Measurements from ENCODE around the gene GRPEL1. TPM values are rescaled to one million over a fixed set of nuclear protein-coding genes. Genes with fewer than 3 reads are reported as not detected.

The GRPEL1 gene
- polyA plus RNA-seq, 3 donors: 44.1 to 49.6 (median 45.4) TPM

- no peaks in the 10 kb centered on the region for H4K20me1 ChIP-seq (ENCODE audit: insufficient read depth, low read length)
- no peak overlapping the region for H3K4me3 Mint-ChIP-seq
- peaks cover 0 to 18% (median 8%) of the 10 kb centered on the region in 7 donors for H3K9me3 Mint-ChIP-seq
- no peaks in the 10 kb centered on the region for H3K36me3 Mint-ChIP-seq
- H3K4me3 ChIP-seq (replicated peaks in 1 of 3; ENCODE audit: low read depth in 2 of 3, low read length in 3 of 3): no peak overlapping the region
- no peak for DNase-seq
- no peak overlapping the region for H3K4me2 ChIP-seq (replicated peaks; ENCODE audit: extremely low read depth, low read length, poor library complexity, severe bottlenecking)
- intact Hi-C loops (cut with micrococcal nuclease): no loop called here
- H3K9me3 ChIP-seq (replicated peaks in 1 of 2; ENCODE audit: control insufficient read depth in 1 of 2, insufficient read depth in 1 of 2, low read length in 2 of 2): peaks cover 2 to 3% of the 10 kb centered on the region in 2 donors
- TF ChIP-seq CTCF (IDR thresholded peaks at IDR 0.05): no peak
- H3K4me1 ChIP-seq (ENCODE audit: control insufficient read depth in 1 of 2, insufficient read depth in 2 of 2, low read length in 2 of 2): no peaks in the 10 kb centered on the region
- no peaks in the 10 kb centered on the region for H3K27me3 ChIP-seq (ENCODE audit: control insufficient read depth in 2 of 2, insufficient read depth in 2 of 2, low read length in 2 of 2)
- no peak overlapping the region for H3K27ac Mint-ChIP-seq
- no peaks in the 10 kb centered on the region for H3K79me2 ChIP-seq (ENCODE audit: insufficient read depth, low read length)
- no peak overlapping the region for H3K27ac ChIP-seq (ENCODE audit: low read depth in 1 of 2, low read length in 2 of 2)
- H3K9ac ChIP-seq (ENCODE audit: insufficient read depth, low read length, poor library complexity, severe bottlenecking): no peak overlapping the region
- no peaks in the 10 kb centered on the region for H3K4me1 Mint-ChIP-seq
- peaks cover 3 to 9% (median 4%) of the 10 kb centered on the region in 3 donors for H3K27me3 Mint-ChIP-seq (ENCODE audit: low read depth in 3 of 3)
- no peaks in the 10 kb centered on the region for H3K36me3 ChIP-seq (replicated peaks in 1 of 2; ENCODE audit: control insufficient read depth in 1 of 2, insufficient read depth in 2 of 2, low read length in 2 of 2)
- 91% methylated on average over 8 of the region's 8 CpGs for WGBS (ENCODE audit: insufficient coverage)
- no peak overlapping the region for H2AFZ ChIP-seq (ENCODE audit: insufficient read depth, low read depth, low read length, poor library complexity, severe bottlenecking)
Observed at GRCh38 chr4:7111441-7111840, 43.6 kb upstream of the GRPEL1 start.

- Histone ChIP-seq H3K36me3 (replicated peaks in 1 of 2; ENCODE audit: control insufficient read depth in 1 of 2, insufficient read depth in 2 of 2, low read length in 2 of 2) (no peaks in the 10 kb centered on the region), H3K27me3 (ENCODE audit: control insufficient read depth in 2 of 2, insufficient read depth in 2 of 2, low read length in 2 of 2) (no peaks in the 10 kb centered on the region), H3K9me3 (replicated peaks in 1 of 2; ENCODE audit: control insufficient read depth in 1 of 2, insufficient read depth in 1 of 2, low read length in 2 of 2) (peaks cover 2 to 3% of the 10 kb centered on the region in 2 donors), H3K27ac (ENCODE audit: low read depth in 1 of 2, low read length in 2 of 2) (no peak overlapping the region), H3K4me3 (replicated peaks in 1 of 3; ENCODE audit: low read depth in 2 of 3, low read length in 3 of 3) (no peak overlapping the region), H3K4me2 (replicated peaks; ENCODE audit: extremely low read depth, low read length, poor library complexity, severe bottlenecking) (no peak overlapping the region), H3K9ac (ENCODE audit: insufficient read depth, low read length, poor library complexity, severe bottlenecking) (no peak overlapping the region), H3K4me1 (ENCODE audit: control insufficient read depth in 1 of 2, insufficient read depth in 2 of 2, low read length in 2 of 2) (no peaks in the 10 kb centered on the region), H2AFZ (ENCODE audit: insufficient read depth, low read depth, low read length, poor library complexity, severe bottlenecking) (no peak overlapping the region), H3K79me2 (ENCODE audit: insufficient read depth, low read length) (no peaks in the 10 kb centered on the region), H4K20me1 (ENCODE audit: insufficient read depth, low read length) (no peaks in the 10 kb centered on the region)
- TF ChIP-seq CTCF (IDR thresholded peaks at IDR 0.05): no peak
- no peaks in the 10 kb centered on the region for H3K36me3 Mint-ChIP-seq
- 90% methylated on average over 3 of the region's 4 CpGs for WGBS (ENCODE audit: insufficient coverage)
- intact Hi-C loops (cut with micrococcal nuclease): no loop called here
- no peak overlapping the region for H3K27ac Mint-ChIP-seq
- peaks cover 5 to 12% (median 5%) of the 10 kb centered on the region in 3 donors for H3K27me3 Mint-ChIP-seq (ENCODE audit: low read depth in 3 of 3)
- peaks cover 0 to 18% (median 8%) of the 10 kb centered on the region in 7 donors for H3K9me3 Mint-ChIP-seq
- no peak overlapping the region for H3K4me3 Mint-ChIP-seq
- H3K4me1 Mint-ChIP-seq: no peaks in the 10 kb centered on the region
- no peak for DNase-seq
Observed at GRCh38 chr4:7110546-7110945, 42.7 kb upstream of the GRPEL1 start.

All from CD14-positive monocyte (primary cell).